BLaER1 treated with 17β-estradiol and CSF1 and Interleukin-3, amounts not matched to agents 10 nM and 100 nM (cell line): ENCODE results near the gene SIK2.
"Not testable (repeated sequence)": the region's sequence is repeated elsewhere in the genome, so short reads cannot be mapped to it uniquely, and the experiment has no call there.

Source experiments
- H3K27ac ChIP-seq, 11 experiments: shearing (Covaris generic); formaldehyde crosslinking; 2 replicates each; pipeline ENCODE4 v1.8.1; 2022
- H3K27me3 ChIP-seq, 11 experiments: shearing (Covaris generic); formaldehyde crosslinking; 2 replicates each; pipeline ENCODE4 v1.8.1; 2022
- H3K36me3 ChIP-seq, 11 experiments: shearing (Covaris generic); formaldehyde crosslinking; 2 replicates each; pipeline ENCODE4 v1.8.1; 2022
- H3K4me1 ChIP-seq, 10 experiments: shearing (Covaris generic); formaldehyde crosslinking; 2 replicates each; pipeline ENCODE4 v1.8.1; 2022
- H3K4me2 ChIP-seq, 11 experiments: shearing (Covaris generic); formaldehyde crosslinking; 2 replicates each; pipeline ENCODE4 v1.8.1; 2022
- H3K4me3 ChIP-seq, 10 experiments: shearing (Covaris generic); formaldehyde crosslinking; 2 replicates each; pipeline ENCODE4 v1.8.1; 2022
- H3K9ac ChIP-seq, 11 experiments: shearing (Covaris generic); formaldehyde crosslinking; 2 replicates each; pipeline ENCODE4 v1.8.1; 2022
- H3K9me3 ChIP-seq, 11 experiments: shearing (Covaris generic); formaldehyde crosslinking; replicated peaks in 1 of 11; 2 replicates each; pipeline ENCODE4 v1.8.1; 2022
- H4K20me1 ChIP-seq, 11 experiments: shearing (Covaris generic); formaldehyde crosslinking; 2 replicates each; pipeline ENCODE4 v1.8.1; 2022
- Cebpa-rat ChIP-seq, 11 experiments: shearing (Covaris generic); IDR thresholded peaks; 2 replicates each; pipeline ENCODE4 v1.8.1; 2022

Gene SIK2

DNA sequence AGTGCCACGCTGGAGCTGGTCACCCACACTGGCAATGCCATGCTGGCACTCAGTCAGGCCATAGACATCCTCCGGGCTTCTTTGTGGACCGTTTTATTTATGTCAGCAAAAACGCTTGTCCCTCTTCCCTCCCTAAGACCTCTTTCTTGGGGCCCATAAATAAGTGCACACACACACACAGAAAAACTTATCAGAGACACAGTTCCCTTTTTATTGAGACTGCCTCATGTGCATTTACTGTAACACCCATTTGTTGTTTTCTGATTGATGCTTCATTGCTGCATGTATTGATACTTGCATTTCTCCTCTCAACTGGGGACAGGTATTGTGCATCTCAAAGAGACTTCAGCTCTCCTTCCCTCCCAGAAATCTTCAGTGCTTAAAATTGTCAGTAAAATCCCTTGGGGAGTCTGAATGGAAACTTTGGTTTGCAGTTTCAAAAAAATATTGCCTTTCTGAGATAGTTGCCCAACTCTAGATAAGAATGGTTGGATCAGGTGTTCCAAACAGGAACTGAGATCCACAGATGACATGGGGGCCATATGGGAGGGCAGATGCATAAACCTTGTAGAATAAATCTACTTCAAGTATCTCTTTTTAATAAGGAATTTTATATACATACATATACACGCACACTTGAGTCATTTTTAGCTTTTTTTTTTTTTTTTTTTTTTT, 113.0 kb downstream of the SIK2 start:
- peaks cover 0 to 20% (median 10%) of the 10 kb centered on the region in 11 experiments; a peak in 9 of 22 replicates for H3K9me3 ChIP-seq
- peak overlapping the region; percentile 35 to 84 (median 71) for H3K4me2 ChIP-seq
- TF ChIP-seq Cebpa-rat (IDR thresholded peaks at IDR 0.05): peak in 3 of 11 experiments; percentile 11 to 65 (median 41); a peak in 2 of 22 replicates
- H4K20me1 ChIP-seq: no peaks in the 10 kb centered on the region
- no peaks in the 10 kb centered on the region for H3K27me3 ChIP-seq
- H3K9ac ChIP-seq: peak overlapping the region in 9 of 11 experiments; percentile 9 to 67 (median 46); a peak in 18 of 22 replicates
- H3K36me3 ChIP-seq: peaks cover 61 to 91% (median 69%) of the 10 kb centered on the region in 11 experiments
- H3K4me1 ChIP-seq: peaks cover 35 to 53% (median 44%) of the 10 kb centered on the region in 10 experiments
- peak overlapping the region in 1 of 10 experiments; percentile 8; a peak in 1 of 20 replicates for H3K4me3 ChIP-seq
- H3K27ac ChIP-seq: peak overlapping the region in 10 of 11 experiments; percentile 41 to 84 (median 73); a peak in 20 of 22 replicates

DNA sequence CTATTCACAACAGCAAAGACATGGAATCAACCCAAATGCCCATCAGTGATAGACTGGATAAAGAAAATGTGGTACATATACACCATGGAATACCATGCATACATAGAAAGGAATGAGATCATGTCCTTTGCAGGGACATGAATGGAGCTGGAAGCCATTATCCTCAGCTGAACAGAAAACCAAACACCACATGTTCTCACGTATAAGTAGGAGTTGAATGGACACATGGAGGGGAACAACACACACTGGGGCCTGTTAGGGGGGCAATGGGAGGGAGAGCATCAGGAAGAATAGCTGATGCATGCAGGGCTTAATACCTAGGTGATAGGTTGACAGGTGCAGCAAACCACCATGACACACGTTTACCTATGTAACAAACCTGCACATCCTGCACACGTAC, 115.4 kb downstream of the SIK2 start:
- peaks cover 63 to 91% (median 76%) of the 10 kb centered on the region in 11 experiments for H3K36me3 ChIP-seq

GRCh38 chr11:111718436-111718835, 116.2 kb downstream of the SIK2 start:
- Histone ChIP-seq H3K4me3 (no peak overlapping the region), H3K27ac (no peak overlapping the region; a peak in 1 of 22 replicates), H3K9me3 (peaks cover 0 to 14% (median 4%) of the 10 kb centered on the region in 11 experiments; a peak in 6 of 22 replicates), H3K27me3 (no peaks in the 10 kb centered on the region), H3K9ac (no peak overlapping the region), H4K20me1 (no peaks in the 10 kb centered on the region; a peak in 1 of 22 replicates), H3K4me2 (peak overlapping the region in 8 of 11 experiments; percentile 2 to 44 (median 16); a peak in 8 of 22 replicates), H3K4me1 (peaks cover 33 to 50% (median 42%) of the 10 kb centered on the region in 10 experiments), H3K36me3 (peaks cover 63 to 91% (median 76%) of the 10 kb centered on the region in 11 experiments)
- no peak for TF ChIP-seq Cebpa-rat (IDR thresholded peaks at IDR 0.05)

More for the DNA sequence above, 115.4 kb downstream of the SIK2 start:
- Histone ChIP-seq H3K9me3 (peaks cover 0 to 19% (median 10%) of the 10 kb centered on the region in 11 experiments; a peak in 9 of 22 replicates), H3K4me1 (peaks cover 35 to 53% (median 44%) of the 10 kb centered on the region in 10 experiments)
- not testable (repeated sequence) for H3K4me3 ChIP-seq, H3K9ac ChIP-seq, H3K27me3 ChIP-seq, H3K27ac ChIP-seq, H3K4me2 ChIP-seq, H4K20me1 ChIP-seq

DNA sequence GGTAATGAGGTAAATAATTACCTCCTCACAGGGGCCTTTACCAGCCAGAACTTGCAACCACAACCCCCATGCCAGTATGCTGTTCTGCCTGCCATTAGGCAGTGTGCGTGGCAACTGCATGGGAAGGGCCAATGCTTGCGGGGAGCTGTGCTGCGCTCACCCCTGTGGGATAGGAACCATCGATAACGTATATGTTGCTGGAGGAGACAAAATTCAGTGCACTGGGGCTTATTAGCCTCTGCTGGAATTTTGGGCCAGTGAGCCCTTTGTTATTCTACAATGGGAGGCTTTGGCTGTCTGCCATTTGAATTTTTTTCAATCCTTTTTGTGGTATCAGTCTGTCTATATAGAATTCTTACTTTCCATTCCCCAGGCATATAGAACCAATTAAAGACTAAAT, 116.6 kb downstream of the SIK2 start:
- Histone ChIP-seq H3K9ac (no peak overlapping the region), H3K9me3 (peaks cover 0 to 14% (median 3%) of the 10 kb centered on the region in 11 experiments; a peak in 5 of 22 replicates), H3K4me1 (peaks cover 29 to 46% (median 38%) of the 10 kb centered on the region in 10 experiments), H3K27ac (no peak overlapping the region; a peak in 1 of 22 replicates), H3K27me3 (no peaks in the 10 kb centered on the region), H4K20me1 (no peaks in the 10 kb centered on the region; a peak in 1 of 22 replicates), H3K4me2 (peak overlapping the region in 8 of 11 experiments; percentile 2 to 44 (median 16); a peak in 11 of 22 replicates), H3K4me3 (no peak overlapping the region), H3K36me3 (peaks cover 64 to 91% (median 76%) of the 10 kb centered on the region in 11 experiments)
- no peak for TF ChIP-seq Cebpa-rat (IDR thresholded peaks at IDR 0.05)

DNA sequence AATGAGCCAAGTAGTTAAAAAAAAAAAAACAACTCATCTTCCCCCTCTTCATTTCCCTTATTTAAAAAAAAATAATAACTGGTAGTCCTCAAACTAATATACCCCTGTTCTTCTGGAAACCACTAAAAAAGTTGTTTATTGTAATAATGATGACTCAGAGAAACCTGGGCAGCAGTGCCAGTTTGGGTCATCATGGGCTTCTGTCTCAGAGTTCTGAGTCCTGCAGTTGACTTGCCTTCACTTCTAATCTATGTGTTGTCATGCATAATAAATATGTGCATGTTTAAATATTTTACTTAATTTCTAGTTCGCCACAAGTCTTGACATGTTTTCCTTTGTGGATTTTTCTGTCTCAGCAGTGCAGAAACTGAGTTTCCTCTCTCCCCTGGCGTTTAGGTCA, 117.1 kb downstream of the SIK2 start:
- no peak for TF ChIP-seq Cebpa-rat (IDR thresholded peaks at IDR 0.05)
- no peak overlapping the region for H3K27ac ChIP-seq
- H3K4me1 ChIP-seq: peaks cover 24 to 40% (median 33%) of the 10 kb centered on the region in 10 experiments
- H3K4me3 ChIP-seq: no peak overlapping the region
- H3K9ac ChIP-seq: no peak overlapping the region
- no peaks in the 10 kb centered on the region; a peak in 1 of 22 replicates for H4K20me1 ChIP-seq
- no peak overlapping the region; a peak in 1 of 22 replicates for H3K4me2 ChIP-seq
- H3K36me3 ChIP-seq: peaks cover 69 to 92% (median 81%) of the 10 kb centered on the region in 11 experiments
- H3K9me3 ChIP-seq: peaks cover 0 to 14% (median 3%) of the 10 kb centered on the region in 11 experiments; a peak in 4 of 22 replicates
- no peaks in the 10 kb centered on the region for H3K27me3 ChIP-seq

GRCh38 chr11:111720801-111721494, 118.7 kb downstream of the SIK2 start:
- H3K4me2 ChIP-seq: no peak overlapping the region
- peaks cover 0 to 10% (median 3%) of the 10 kb centered on the region in 11 experiments; a peak in 4 of 22 replicates for H3K9me3 ChIP-seq
- H3K27ac ChIP-seq: no peak overlapping the region
- no peak overlapping the region for H3K4me3 ChIP-seq
- H3K36me3 ChIP-seq: peaks cover 81 to 100% (median 93%) of the 10 kb centered on the region in 11 experiments
- H3K27me3 ChIP-seq: no peaks in the 10 kb centered on the region
- H3K4me1 ChIP-seq: peaks cover 9 to 25% (median 17%) of the 10 kb centered on the region in 10 experiments
- no peak for TF ChIP-seq Cebpa-rat (IDR thresholded peaks at IDR 0.05)
- no peaks in the 10 kb centered on the region; a peak in 2 of 22 replicates for H4K20me1 ChIP-seq
- no peak overlapping the region for H3K9ac ChIP-seq

DNA sequence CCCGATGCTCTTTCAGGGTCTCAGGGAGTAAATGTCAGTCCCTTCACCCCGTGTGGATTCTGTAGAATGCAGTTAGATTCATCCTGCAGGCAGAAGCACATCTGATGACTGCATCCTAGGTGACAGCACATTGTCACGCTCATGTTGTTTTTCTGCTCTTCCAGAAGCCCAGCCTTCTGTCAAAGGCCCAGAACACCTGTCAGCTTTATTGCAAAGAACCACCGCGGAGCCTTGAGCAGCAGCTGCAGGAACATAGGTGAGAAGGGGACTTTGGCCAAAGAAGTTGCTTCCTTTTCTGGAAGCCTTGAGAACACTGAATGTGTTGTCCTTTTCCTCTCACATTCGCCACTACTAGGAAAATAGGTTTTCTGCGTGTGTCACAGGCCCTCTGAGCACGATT, 120.3 kb downstream of the SIK2 start:
- H3K9ac ChIP-seq: no peak overlapping the region
- no peaks in the 10 kb centered on the region for H3K9me3 ChIP-seq
- H4K20me1 ChIP-seq: peaks cover 0 to 3% (median 0%) of the 10 kb centered on the region in 11 experiments; a peak in 2 of 22 replicates
- H3K4me2 ChIP-seq: no peak overlapping the region
- no peaks in the 10 kb centered on the region for H3K27me3 ChIP-seq
- H3K4me3 ChIP-seq: no peak overlapping the region
- H3K36me3 ChIP-seq: peaks cover 92 to 100% (median 96%) of the 10 kb centered on the region in 11 experiments
- H3K4me1 ChIP-seq: peaks cover 9 to 14% (median 10%) of the 10 kb centered on the region in 10 experiments; a peak in 15 of 20 replicates
- no peak for TF ChIP-seq Cebpa-rat (IDR thresholded peaks at IDR 0.05)
- H3K27ac ChIP-seq: no peak overlapping the region

DNA sequence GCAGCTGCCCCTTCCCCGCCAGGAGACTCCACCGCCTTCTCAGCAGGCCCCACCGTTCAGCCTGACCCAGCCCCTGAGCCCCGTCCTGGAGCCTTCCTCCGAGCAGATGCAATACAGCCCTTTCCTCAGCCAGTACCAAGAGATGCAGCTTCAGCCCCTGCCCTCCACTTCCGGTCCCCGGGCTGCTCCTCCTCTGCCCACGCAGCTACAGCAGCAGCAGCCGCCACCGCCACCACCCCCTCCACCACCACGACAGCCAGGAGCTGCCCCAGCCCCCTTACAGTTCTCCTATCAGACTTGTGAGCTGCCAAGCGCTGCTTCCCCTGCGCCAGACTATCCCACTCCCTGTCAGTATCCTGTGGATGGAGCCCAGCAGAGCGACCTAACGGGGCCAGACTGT, 121.3 kb downstream of the SIK2 start:
- H3K9me3 ChIP-seq: no peaks in the 10 kb centered on the region
- H3K4me2 ChIP-seq: no peak overlapping the region
- H3K27me3 ChIP-seq: no peaks in the 10 kb centered on the region
- no peak overlapping the region for H3K4me3 ChIP-seq
- TF ChIP-seq Cebpa-rat (IDR thresholded peaks at IDR 0.05): no peak
- peaks cover 4 to 9% (median 5%) of the 10 kb centered on the region in 10 experiments; a peak in 15 of 20 replicates for H3K4me1 ChIP-seq
- H3K27ac ChIP-seq: no peak overlapping the region
- no peak overlapping the region for H3K9ac ChIP-seq
- H3K36me3 ChIP-seq: peaks cover 84 to 99% (median 95%) of the 10 kb centered on the region in 11 experiments
- peaks cover 0 to 4% (median 0%) of the 10 kb centered on the region in 11 experiments; a peak in 2 of 22 replicates for H4K20me1 ChIP-seq
